GM19324 (cell line): ENCODE results near the gene ERICH4.

Source experiments
- ATAC-seq: cut with Tn5 transposase; IDR thresholded peaks from one replicate; pipeline ENCODE4 v1.9.1; 2021; ENCODE audit warnings: mild to moderate bottlenecking, moderate library complexity; ENCODE audit not compliant: unreplicated experiment, low FRiP score

Gene ERICH4

DNA sequence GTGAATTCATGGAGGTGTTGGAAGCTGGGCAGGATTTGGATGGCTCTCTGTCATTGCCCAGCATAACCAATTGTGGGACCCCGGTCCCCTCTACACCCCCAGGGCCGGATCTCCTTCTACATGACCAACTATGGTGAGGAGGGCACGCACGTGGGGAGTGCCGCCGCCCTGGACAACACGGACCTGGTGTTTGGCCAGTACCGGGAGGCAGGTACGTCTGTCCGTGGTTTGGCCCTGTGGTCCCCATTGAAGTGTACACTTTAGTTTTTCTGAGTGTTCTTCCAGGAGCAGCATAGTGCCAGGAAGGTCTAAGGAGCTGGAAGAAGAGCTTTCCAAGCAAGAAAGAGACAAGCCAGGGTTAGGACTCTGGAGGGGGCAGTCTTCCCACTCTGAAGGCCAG is 29.0 kb upstream of the ERICH4 start:
- ATAC-seq = no peak

DNA sequence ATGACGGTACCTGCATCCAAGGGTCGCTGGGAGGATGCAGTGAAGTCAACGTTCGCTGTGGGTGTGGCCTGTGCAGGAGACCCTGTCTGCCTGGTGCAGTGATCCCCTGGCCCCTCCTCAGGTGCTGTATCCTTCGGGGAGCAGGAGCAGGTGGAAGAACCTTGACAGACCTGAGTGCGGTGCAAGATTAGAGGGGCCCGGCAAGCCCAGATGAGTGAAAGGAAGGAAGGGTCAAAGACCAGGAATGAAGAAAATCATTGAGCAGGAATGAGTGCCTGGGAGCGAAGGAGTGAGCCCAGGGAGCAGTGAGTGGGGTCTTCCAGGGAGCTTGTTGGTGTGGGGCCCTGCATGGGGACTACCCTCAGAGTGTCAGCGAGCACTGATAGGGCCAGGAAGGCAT is 28.5 kb upstream of the ERICH4 start:
- no peak for ATAC-seq

DNA sequence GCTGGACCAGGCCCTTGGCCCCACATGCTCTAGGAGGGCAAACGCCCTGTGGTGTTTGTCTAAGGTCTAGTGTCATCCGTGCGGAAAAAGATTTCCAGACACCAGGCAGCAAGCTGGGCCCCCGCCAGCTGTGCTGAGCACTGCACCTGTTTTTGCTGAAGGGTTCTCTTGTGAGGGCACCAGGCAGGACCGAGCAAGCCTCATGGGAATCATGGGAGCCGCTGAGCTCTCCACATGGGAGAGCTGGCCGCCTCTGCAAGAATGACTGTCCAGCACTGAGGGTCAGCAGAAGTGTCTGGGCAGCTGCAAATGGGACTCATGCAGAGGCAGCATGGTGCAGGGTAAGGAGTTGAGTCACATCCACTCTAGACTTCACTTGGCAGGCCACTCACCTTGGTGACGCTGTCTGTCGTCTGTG is 27.8 kb upstream of the ERICH4 start:
- ATAC-seq = no peak

DNA sequence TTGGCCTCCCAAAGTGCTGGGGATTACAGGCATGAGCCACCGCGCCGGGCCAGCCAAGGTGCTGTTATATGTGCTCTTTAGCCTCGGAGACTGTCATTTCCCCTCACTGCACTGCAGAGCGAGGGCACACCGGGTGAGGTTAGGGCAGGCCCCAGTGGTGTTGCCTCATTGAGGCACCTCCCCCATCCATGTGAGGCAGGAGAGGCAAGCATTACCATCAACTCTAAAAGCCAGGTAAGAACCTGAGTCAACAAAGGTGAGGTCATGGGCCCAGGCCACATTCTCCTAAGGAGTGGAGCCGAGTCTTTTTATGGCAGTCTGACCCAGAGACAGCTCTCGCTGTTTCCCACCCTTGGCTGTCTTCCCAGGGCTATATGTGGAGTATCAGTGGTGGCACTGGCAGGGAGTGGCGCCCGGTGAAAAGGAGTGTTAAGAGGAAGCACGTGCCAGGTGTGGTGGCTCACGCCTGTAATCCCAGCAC is 26.7 kb upstream of the ERICH4 start:
- ATAC-seq = no peak

DNA sequence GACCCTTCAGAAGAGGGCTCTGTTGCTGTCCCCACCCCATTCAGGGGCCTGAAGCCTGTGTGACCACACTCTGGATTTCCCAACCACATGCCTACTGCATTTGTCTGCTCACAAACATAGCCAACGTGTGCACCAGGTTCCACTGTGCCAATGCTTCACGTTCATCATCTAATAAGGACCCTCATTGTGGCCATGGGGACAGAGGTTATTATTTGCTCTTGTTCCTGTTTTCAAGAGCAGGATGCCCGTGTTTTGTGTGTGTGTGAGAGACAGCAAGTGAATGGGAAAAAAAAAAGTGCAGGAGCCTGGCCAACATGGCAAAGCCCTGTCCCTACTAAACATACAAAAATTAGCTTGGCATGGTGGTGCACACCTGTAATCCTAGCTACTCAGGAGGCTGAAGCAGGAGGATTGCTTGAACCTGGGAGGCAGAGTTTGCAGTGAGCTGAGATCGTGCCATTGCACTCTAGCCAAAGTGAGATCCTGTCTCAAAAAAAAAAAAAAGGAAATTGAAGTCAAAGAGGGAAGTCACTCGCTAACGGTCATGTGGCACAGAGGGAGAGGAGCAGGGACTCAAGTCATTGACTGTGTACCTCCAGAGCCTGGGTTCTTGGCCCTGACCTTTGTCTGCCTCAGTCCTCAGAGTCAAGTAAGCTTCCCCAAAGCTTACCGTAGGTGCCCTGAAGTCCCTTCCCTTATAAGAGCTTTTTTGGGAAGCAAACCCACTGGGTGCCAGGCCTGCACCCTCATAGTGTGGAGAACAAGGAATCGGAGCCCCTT is 22.7 kb upstream of the ERICH4 start:
- ATAC-seq = no peak

- no peak for ATAC-seq
These were observed 21.6 kb upstream of the ERICH4 start for GRCh38 chr19:41421314-41421713.

GRCh38 chr19:41421973-41422372 is 21.0 kb upstream of the ERICH4 start:
- no peak for ATAC-seq

DNA sequence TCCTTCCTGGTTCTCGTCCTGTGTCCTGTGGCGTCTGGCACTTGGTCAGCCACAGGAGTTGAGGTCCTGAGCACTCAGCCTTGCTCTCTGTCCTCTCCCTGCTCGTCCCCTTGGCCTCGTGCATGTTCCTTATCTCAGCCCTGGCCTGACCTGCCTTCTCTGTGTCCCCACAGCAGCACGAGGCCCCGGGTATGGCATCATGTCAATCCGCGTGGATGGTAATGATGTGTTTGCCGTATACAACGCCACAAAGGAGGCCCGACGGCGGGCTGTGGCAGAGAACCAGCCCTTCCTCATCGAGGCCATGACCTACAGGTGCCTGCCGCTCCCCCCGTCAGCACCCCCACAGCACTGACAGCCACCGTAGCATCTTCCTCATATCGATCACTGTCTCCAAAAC is 20.5 kb upstream of the ERICH4 start:
- ATAC-seq = no peak

GRCh38 chr19:41422955-41423354 is 20.0 kb upstream of the ERICH4 start:
- no peak for ATAC-seq

- ATAC-seq = no peak
These were observed 18.4 kb upstream of the ERICH4 start for GRCh38 chr19:41424335-41425173.

- no peak for ATAC-seq
These were observed 17.5 kb upstream of the ERICH4 start for GRCh38 chr19:41425174-41426115.

- ATAC-seq = no peak
These were observed 16.7 kb upstream of the ERICH4 start for GRCh38 chr19:41426116-41426841.

DNA sequence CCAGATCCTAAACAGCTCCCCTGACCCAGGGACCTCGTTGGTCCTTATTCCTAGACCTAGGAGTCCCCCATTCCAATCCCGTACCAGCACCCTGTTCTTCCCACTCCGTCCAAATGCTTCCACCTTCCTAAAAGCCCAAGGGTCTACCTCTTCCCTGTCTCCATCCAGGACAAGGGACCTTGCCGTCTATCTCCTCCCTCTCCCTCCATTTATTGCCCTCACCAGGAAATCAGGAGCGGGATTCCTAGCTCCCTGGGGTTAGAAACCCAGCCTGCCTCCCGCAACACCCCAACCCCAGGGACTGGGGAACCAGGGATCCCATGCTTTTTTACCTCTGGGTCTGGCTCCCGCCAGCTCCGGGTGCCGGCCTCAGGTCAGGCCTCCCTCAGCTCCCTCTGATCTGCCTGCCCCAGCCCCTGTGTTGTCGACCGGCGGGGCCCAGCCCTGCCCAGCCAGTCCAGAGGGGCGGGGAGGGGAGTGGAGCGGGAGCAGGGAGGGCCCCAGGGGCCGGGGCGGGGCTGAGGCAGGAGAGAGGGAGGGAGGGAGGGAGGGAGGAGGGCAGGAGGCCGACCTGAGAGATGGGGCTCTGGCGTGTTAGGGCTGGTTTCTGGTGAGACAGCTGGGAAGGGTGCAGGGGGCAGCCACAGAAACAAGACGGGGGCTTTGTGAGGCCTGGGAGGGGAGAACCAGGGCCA is 15.9 kb upstream of the ERICH4 start, which contains the start of gene B3GNT8:
TSS of gene B3GNT8 (minus strand) at position 423 of the 695 bp plus-strand sequence. CDS start 596 bp downstream, outside the sequence.
- no peak for ATAC-seq

- ATAC-seq = no peak
These were observed 15.1 kb upstream of the ERICH4 start for GRCh38 chr19:41427647-41428480.

DNA sequence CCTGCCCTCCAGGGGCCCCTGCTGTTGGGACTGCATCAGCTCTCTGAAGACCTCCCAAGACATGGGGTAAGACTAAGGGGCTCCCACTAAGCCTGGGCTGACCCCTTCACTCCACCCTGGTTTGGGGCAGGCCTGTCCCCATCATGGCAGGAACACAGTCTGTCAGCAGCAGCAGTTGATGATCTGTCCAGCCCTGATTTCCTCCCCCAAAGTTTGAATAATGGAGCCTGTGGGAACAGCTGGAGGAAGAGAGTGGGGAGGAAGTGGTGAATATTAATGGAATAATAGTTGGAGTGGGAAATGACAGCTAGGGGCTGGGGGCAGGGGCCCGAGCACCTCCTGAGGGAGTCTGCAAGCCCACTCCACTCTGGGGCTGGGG is 14.5 kb upstream of the ERICH4 start:
- no peak for ATAC-seq

GRCh38 chr19:41430922-41431321 is 12.0 kb upstream of the ERICH4 start:
- no peak for ATAC-seq

GRCh38 chr19:41431426-41432386 is 11.2 kb upstream of the ERICH4 start:
- no peak for ATAC-seq
